HepG2 (cell line): Measurements from ENCODE around the gene TBC1D14. TPM values are rescaled to one million over a fixed set of nuclear protein-coding genes. Genes with fewer than 3 reads are reported as not detected.

Experiments
- BORCS8-MEF2B ChIP-seq: sonication (generic); formaldehyde crosslinking; IDR thresholded peaks from 2 replicates; pipeline ENCODE4 v1.8.0; 2022; ENCODE audit warnings: mild to moderate bottlenecking, missing genetic modification reagents
- ETV6 ChIP-seq: sonication (generic); formaldehyde crosslinking; conservative IDR thresholded peaks from 2 replicates; pipeline ENCODE4 v1.4.0; 2020; ENCODE audit warnings: missing genetic modification reagents
- HIVEP1 ChIP-seq: sonication (generic); formaldehyde crosslinking; IDR thresholded peaks from 2 replicates; pipeline ENCODE4 v1.4.0; 2020; ENCODE audit warnings: mild to moderate bottlenecking, missing genetic modification reagents
- MYC ChIP-seq: sonication (generic); formaldehyde crosslinking; IDR thresholded peaks from 2 replicates; pipeline ENCODE4 v1.9.0; 2021; ENCODE audit warnings: missing genetic modification reagents, borderline replicate concordance
- NFKB2 ChIP-seq: sonication (generic); formaldehyde crosslinking; IDR thresholded peaks from 2 replicates; pipeline ENCODE4 v1.4.0; 2020; ENCODE audit warnings: missing genetic modification reagents, borderline replicate concordance
- NR2C2 ChIP-seq: sonication (generic); formaldehyde crosslinking; IDR thresholded peaks from 2 replicates; pipeline ENCODE4 v1.4.0; 2020; ENCODE audit warnings: missing genetic modification reagents, mild to moderate bottlenecking, moderate library complexity, borderline replicate concordance
- SOX13 ChIP-seq, 3 experiments: fragments of 450-650 bp in 1 of 3; sonication (generic) in 1 of 3; formaldehyde crosslinking in 1 of 3; IDR thresholded peaks in 2 of 3; conservative IDR thresholded peaks in 1 of 3; 2 replicates each; pipeline versions ENCODE4 v1.5.0 to v1.6.1; 2016 to 2020; ENCODE audit warnings: antibody characterized with exemption in 1 of 3, mild to moderate bottlenecking in 1 of 3, missing compliant biosample characterization in 1 of 3, missing genetic modification reagents in 1 of 3, moderate library complexity in 1 of 3
- TBL1XR1 ChIP-seq: fragments of 150-350 bp; IDR thresholded peaks from 2 replicates; pipeline ENCODE4 v1.6.1; 2014; ENCODE audit warnings: borderline replicate concordance, low read length; ENCODE audit not compliant: partially characterized antibody
- TBX3 ChIP-seq: fragments of 450-650 bp; IDR thresholded peaks from 2 replicates; pipeline ENCODE4 v1.6.1; 2017; ENCODE audit warnings: antibody characterized with exemption, mild to moderate bottlenecking, inconsistent platforms, borderline replicate concordance
- XRCC5 ChIP-seq: fragments of 200-400 bp; formaldehyde crosslinking; optimal IDR thresholded peaks from 2 replicates; pipeline ENCODE3; 2017; ENCODE audit warnings: mild to moderate bottlenecking, low read length
- ZBTB7B ChIP-seq: sonication (generic); formaldehyde crosslinking; IDR thresholded peaks from 2 replicates; pipeline ENCODE4 v1.4.0; 2020; ENCODE audit warnings: missing genetic modification reagents
- ZC3H13 ChIP-seq: sonication (generic); formaldehyde crosslinking; IDR thresholded peaks from 2 replicates; pipeline ENCODE4 v1.8.1; 2023; ENCODE audit warnings: mild to moderate bottlenecking, missing genetic modification reagents, moderate library complexity
- ZFX ChIP-seq: sonication (generic); formaldehyde crosslinking; IDR thresholded peaks from 2 replicates; pipeline ENCODE4 v1.4.0; 2020; ENCODE audit warnings: mild to moderate bottlenecking, low read depth, missing genetic modification reagents, moderate library complexity
- ZNF292 ChIP-seq: sonication (generic); formaldehyde crosslinking; IDR thresholded peaks from 2 replicates; pipeline ENCODE4 v1.8.1; 2022; ENCODE audit warnings: mild to moderate bottlenecking, low read depth, missing genetic modification reagents, borderline replicate concordance
- ZNF296 ChIP-seq: sonication (generic); formaldehyde crosslinking; conservative IDR thresholded peaks from 2 replicates; pipeline ENCODE4 v1.5.0; 2020; ENCODE audit warnings: mild to moderate bottlenecking, missing genetic modification reagents
- ZNF547 ChIP-seq: sonication (generic); formaldehyde crosslinking; IDR thresholded peaks from 2 replicates; pipeline ENCODE4 v1.5.1; 2020; ENCODE audit warnings: mild to moderate bottlenecking, missing genetic modification reagents
- ZNF629 ChIP-seq: sonication (generic); formaldehyde crosslinking; conservative IDR thresholded peaks from 2 replicates; pipeline ENCODE4 v1.5.0; 2020; ENCODE audit warnings: missing genetic modification reagents
- ZNF720 ChIP-seq: sonication (generic); formaldehyde crosslinking; IDR thresholded peaks from 2 replicates; pipeline ENCODE4 v1.4.0; 2020; ENCODE audit warnings: missing genetic modification reagents
- ZNF792 ChIP-seq: IDR thresholded peaks from 2 replicates; pipeline ENCODE4 v1.6.1; 2016
- ZXDC ChIP-seq: sonication (generic); formaldehyde crosslinking; IDR thresholded peaks from 2 replicates; pipeline ENCODE4 v1.5.0; 2020; ENCODE audit warnings: mild to moderate bottlenecking, missing genetic modification reagents
- polyA plus RNA-seq, 8 experiments: library from polyadenylated mRNA; depleted of rRNA in 3 of 8; stranded (reverse) in 7 of 8; unstranded in 1 of 8; fragments of >200 nt; fragmentation: Illumina TruSeq in 4 of 8; extraction: Trizol in 4 of 8; gene quantifications; 2 replicates each; pipeline versions ENCODE4 v1.2.1 to v1.2.3, GENCODE V29; 2011 to 2016; ENCODE audit warnings: low read depth in 4 of 8, missing spikeins in 1 of 8, mixed read lengths in 1 of 8; ENCODE audit not compliant: insufficient read depth in 1 of 8
- total RNA-seq, 5 experiments: library from RNA; depleted of rRNA; stranded (reverse); fragments of >200 nt; fragmentation: Illumina TruSeq; extraction: Trizol; gene quantifications; 2 replicates each; pipeline ENCODE4 v1.2.3, GENCODE V29; 2016; ENCODE audit warnings: low read depth in 1 of 5
- TF ChIP-seq, protein P1 (sequence below): sonication (generic); formaldehyde crosslinking; IDR thresholded peaks from 2 replicates; pipeline ENCODE4 v1.5.0; 2020; ENCODE audit warnings: mild to moderate bottlenecking, missing genetic modification reagents, moderate library complexity

TBC1D14 gene
- total and polyA plus RNA-seq, 2 of the 13 experiments (the other 11 are each of a cell fraction or from before 2014, with no cell fraction given): 29.5 to 46.5 TPM

- TF ChIP-seq TBX3 (no peak), NR2C2 (CRISPR knock-in tag) (peak; percentile 52), ZNF296 (peak; percentile 91), ZNF720 (CRISPR knock-in tag) (no peak), NFKB2 (CRISPR knock-in tag) (peak; percentile 67; the same call in 1 of the 2 replicates), XRCC5 (peak; percentile 70), SOX13 (IDR thresholded peaks at IDR 0.05) (peak; percentile 23; the same call in 1 of the 2 replicates), SOX13 (CRISPR knock-in tag; conservative IDR thresholded peaks at IDR 0.05 in 1 of 2, IDR thresholded peaks at IDR 0.05 in 1 of 2) (peak in 1 of 2 experiments; percentile 63; a peak in 1 of 4 replicates), ZNF792 (CRISPR knock-in tag) (0 out of 2 replicates have a peak, but pooled peaks have one; percentile 33), ZNF292 (CRISPR knock-in tag) (peak; percentile 68), ZBTB7B (CRISPR knock-in tag) (peak; percentile 82), ZNF629 (CRISPR knock-in tag) (0 out of 2 replicates have a peak, but pooled peaks have one; percentile 25), HIVEP1 (CRISPR knock-in tag) (peak; percentile 90), MYC (CRISPR knock-in tag) (peak; percentile 58; the same call in 1 of the 2 replicates), ETV6 (CRISPR knock-in tag) (no peak), ZFX (CRISPR knock-in tag) (peak; percentile 82), ZC3H13 (no peak), ZNF547 (peak; percentile 78; the same call in 1 of the 2 replicates), TBL1XR1 (peak; percentile 52), BORCS8-MEF2B (CRISPR knock-in tag) (no peak), ZXDC (CRISPR knock-in tag) (peak; percentile 57; the same call in 1 of the 2 replicates)
- TF ChIP-seq, protein P1, sequence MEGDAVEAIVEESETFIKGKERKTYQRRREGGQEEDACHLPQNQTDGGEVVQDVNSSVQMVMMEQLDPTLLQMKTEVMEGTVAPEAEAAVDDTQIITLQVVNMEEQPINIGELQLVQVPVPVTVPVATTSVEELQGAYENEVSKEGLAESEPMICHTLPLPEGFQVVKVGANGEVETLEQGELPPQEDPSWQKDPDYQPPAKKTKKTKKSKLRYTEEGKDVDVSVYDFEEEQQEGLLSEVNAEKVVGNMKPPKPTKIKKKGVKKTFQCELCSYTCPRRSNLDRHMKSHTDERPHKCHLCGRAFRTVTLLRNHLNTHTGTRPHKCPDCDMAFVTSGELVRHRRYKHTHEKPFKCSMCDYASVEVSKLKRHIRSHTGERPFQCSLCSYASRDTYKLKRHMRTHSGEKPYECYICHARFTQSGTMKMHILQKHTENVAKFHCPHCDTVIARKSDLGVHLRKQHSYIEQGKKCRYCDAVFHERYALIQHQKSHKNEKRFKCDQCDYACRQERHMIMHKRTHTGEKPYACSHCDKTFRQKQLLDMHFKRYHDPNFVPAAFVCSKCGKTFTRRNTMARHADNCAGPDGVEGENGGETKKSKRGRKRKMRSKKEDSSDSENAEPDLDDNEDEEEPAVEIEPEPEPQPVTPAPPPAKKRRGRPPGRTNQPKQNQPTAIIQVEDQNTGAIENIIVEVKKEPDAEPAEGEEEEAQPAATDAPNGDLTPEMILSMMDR: peak; percentile 69
Observed at GRCh38 chr4:7034262-7035081, 124.8 kb downstream of the TBC1D14 start (continued).
